HCT116 (cell line): ENCODE results near the gene ARHGAP21. TPM values are rescaled to one million over a fixed set of nuclear protein-coding genes. Genes with fewer than 3 reads are reported as not detected.

Experiments used
- ATAC-seq: fragments of 200-7000 bp; cut with Tn5 transposase; 2 replicates; pipeline ENCODE4 v1.9.1; 2020; ENCODE audit warnings: mild to moderate bottlenecking, moderate library complexity
- BruUV-seq: library from RNA; stranded (reverse); fragments of 400-500 nt; replicated peaks from 2 replicates; lab custom pipeline; 2021; lab: Mats Ljungman, UMichigan
- CTCF ChIA-PET: fragments of 300-600 bp; sonication (Branson Sonifier 250); formaldehyde crosslinking; loops from one replicate; lab custom pipeline; 2021; ENCODE audit warnings: antibody characterized with exemption; lab: Charles Lee
- POLR2A ChIA-PET: fragments of 300-600, 350-600 bp; sonication (Branson Sonifier 250); formaldehyde crosslinking; loops from one replicate; lab custom pipeline; 2021; ENCODE audit warnings: antibody characterized with exemption; lab: Charles Lee
- RAD21 ChIA-PET, 2 experiments: fragments of 300-600 bp; sonication (Branson Sonifier 250); formaldehyde crosslinking; loops; one replicate each; lab custom pipeline; 2023; ENCODE audit warnings: low total read pairs in 2 of 2; ENCODE audit not compliant: uncharacterized antibody in 2 of 2, unreplicated experiment in 2 of 2, low non-redundant PET in 1 of 2; lab: Charles Lee
- DNase-seq: peaks from one replicate; pipeline ENCODE4 v3.0.0-alpha.2; 2010; ENCODE audit warnings: low read depth, low spot score
- H2AFZ ChIP-seq: fragments of 200-600 bp; shearing (Covaris generic), sonication (generic); 2 replicates; pipeline ENCODE4 v1.6.1; 2017; ENCODE audit warnings: low read depth, mixed run types, mixed read lengths, antibody characterized with exemption, low read length; ENCODE audit not compliant: poor library complexity, severe bottlenecking
- H3K27ac ChIP-seq: 2 replicates; pipeline ENCODE4 v1.5.1; 2012; ENCODE audit warnings: low read depth, low read length
- H3K27me3 ChIP-seq: fragments of 200-600 bp; sonication (generic); 2 replicates; pipeline ENCODE4 v1.6.1; 2016; ENCODE audit warnings: mixed run types, low read length, mixed read lengths; ENCODE audit not compliant: insufficient read depth
- H3K36me3 ChIP-seq, 2 experiments: fragments of 200-500 bp in 1 of 2; fragments of 200-600 bp in 1 of 2; sonication (Bioruptor generic) in 1 of 2; sonication (generic) in 1 of 2; 2 replicates each; pipeline versions ENCODE4 v1.5.1 to v1.6.1; 2014 to 2016; ENCODE audit warnings: low read length in 2 of 2, inconsistent platforms in 1 of 2, mixed read lengths in 1 of 2, mixed run types in 1 of 2; ENCODE audit not compliant: insufficient read depth in 2 of 2, control insufficient read depth in 1 of 2
- H3K4me1 ChIP-seq, 2 experiments: fragments of 200-600 bp in 1 of 2; sonication (generic) in 1 of 2; 2 replicates each; pipeline versions ENCODE4 v1.5.1 to v1.6.1; 2012 to 2017; ENCODE audit warnings: low read length in 2 of 2, inconsistent platforms in 1 of 2, mild to moderate bottlenecking in 1 of 2, mixed read lengths in 1 of 2, mixed run types in 1 of 2, moderate library complexity in 1 of 2; ENCODE audit not compliant: insufficient read depth in 2 of 2, control insufficient read depth in 1 of 2
- H3K4me2 ChIP-seq: fragments of 200-600 bp; sonication (generic); 2 replicates; pipeline ENCODE4 v1.6.1; 2017; ENCODE audit warnings: mixed run types, low read length, mixed read lengths
- H3K4me3 ChIP-seq, 2 experiments: fragments of 200-600 bp in 1 of 2; sonication (generic) in 1 of 2; replicated peaks in 1 of 2; 2 replicates each; pipeline ENCODE4 v1.5.1; 2011 to 2016; ENCODE audit warnings: low read length in 2 of 2, control low read depth in 1 of 2, low read depth in 1 of 2, mild to moderate bottlenecking in 1 of 2, mixed read lengths in 1 of 2, mixed run types in 1 of 2
- H3K79me2 ChIP-seq: fragments of 200-600 bp; sonication (generic); 2 replicates; pipeline ENCODE4 v1.6.1; 2017; ENCODE audit warnings: mild to moderate bottlenecking, mixed run types, low read length, moderate library complexity, mixed read lengths; ENCODE audit not compliant: insufficient read depth
- H3K9ac ChIP-seq: fragments of 200-600 bp; sonication (generic); 2 replicates; pipeline ENCODE4 v1.6.1; 2016; ENCODE audit warnings: low read length, mixed read lengths
- H3K9me2 ChIP-seq: fragments of 200-600 bp; sonication (generic), shearing (Covaris generic); 2 replicates; pipeline ENCODE4 v1.6.1; 2017; ENCODE audit warnings: mixed run types, mild to moderate bottlenecking, moderate library complexity; ENCODE audit not compliant: insufficient read depth
- H3K9me3 ChIP-seq, 2 experiments: fragments of 200-500 bp in 1 of 2; fragments of 200-600 bp in 1 of 2; sonication (Bioruptor generic) in 1 of 2; sonication (generic) in 1 of 2; 2 replicates each; pipeline ENCODE4 v1.6.1; 2014 to 2017; ENCODE audit warnings: low read length in 2 of 2, mixed read lengths in 2 of 2, inconsistent platforms in 1 of 2, low read depth in 1 of 2, mild to moderate bottlenecking in 1 of 2, mixed run types in 1 of 2, moderate library complexity in 1 of 2; ENCODE audit not compliant: control insufficient read depth in 1 of 2, insufficient read depth in 1 of 2
- H4K20me1 ChIP-seq: fragments of 200-600 bp; sonication (generic), shearing (Covaris generic); 2 replicates; pipeline ENCODE4 v1.6.1; 2017; ENCODE audit warnings: mixed run types, mild to moderate bottlenecking, moderate library complexity; ENCODE audit not compliant: insufficient read depth
- ATF3 ChIP-seq: IDR thresholded peaks from 2 replicates; pipeline ENCODE4 v1.6.1; 2012
- EGR1 ChIP-seq: IDR thresholded peaks from 2 replicates; pipeline ENCODE4 v1.6.1; 2012; ENCODE audit warnings: low read depth
- ELF1 ChIP-seq: IDR thresholded peaks from 2 replicates; pipeline ENCODE4 v1.6.1; 2012; ENCODE audit warnings: low read depth, borderline replicate concordance
- EZH2 ChIP-seq: fragments of 200-600 bp; sonication (generic); IDR thresholded peaks from 2 replicates; pipeline ENCODE4 v1.6.1; 2017; ENCODE audit warnings: antibody characterized with exemption, mixed run types
- JUND ChIP-seq: IDR thresholded peaks from 2 replicates; pipeline ENCODE4 v1.6.1; 2012
- POLR2A ChIP-seq: IDR thresholded peaks from 2 replicates; pipeline ENCODE4 v1.7.0; 2011; ENCODE audit warnings: borderline replicate concordance; ENCODE audit not compliant: insufficient read depth, insufficient read length; ENCODE audit errors: extremely low read depth
- POLR2AphosphoS5 ChIP-seq: IDR thresholded peaks from 2 replicates; pipeline ENCODE4 v1.6.1; 2011; ENCODE audit warnings: mild to moderate bottlenecking, low read depth, low read length, moderate library complexity
- RAD21 ChIP-seq: IDR thresholded peaks from 2 replicates; pipeline ENCODE4 v1.6.1; 2012; ENCODE audit warnings: low read depth, mild to moderate bottlenecking
- SRF ChIP-seq: IDR thresholded peaks from 2 replicates; pipeline ENCODE4 v1.6.1; 2012; ENCODE audit warnings: low read depth
- YY1 ChIP-seq: IDR thresholded peaks from 2 replicates; pipeline ENCODE4 v1.6.1; 2011; ENCODE audit warnings: low read length, low read depth, moderate library complexity, mild to moderate bottlenecking; ENCODE audit not compliant: insufficient replicate concordance; ENCODE audit errors: extremely low read depth
- ZBTB33 ChIP-seq: IDR thresholded peaks from 2 replicates; pipeline ENCODE4 v1.6.1; 2011; ENCODE audit warnings: mild to moderate bottlenecking, low read length, moderate library complexity; ENCODE audit not compliant: insufficient replicate concordance; ENCODE audit errors: extremely low read depth
- ZFX ChIP-seq: fragments of 450-650 bp; IDR thresholded peaks from 2 replicates; pipeline ENCODE4 v1.6.1; 2017
- ZNF274 ChIP-seq: fragments of 200-500 bp; sonication (Bioruptor generic); IDR thresholded peaks from 2 replicates; pipeline ENCODE4 v1.6.1; 2014; ENCODE audit warnings: mild to moderate bottlenecking, low read depth, low read length, inconsistent platforms
- intact Hi-C: fragments of 100-400 bp; cut with micrococcal nuclease; formaldehyde crosslinking; loops from 2 replicates; pipeline ENCODE4 v1.10.0; 2022
- total RNA-seq: library from RNA; stranded (reverse); gene quantifications from one replicate; pipeline ENCODE4 v1.2.1, GENCODE V29; 2021; ENCODE audit not compliant: unreplicated experiment
- TF ChIP-seq, protein P1 (sequence below): IDR thresholded peaks from 2 replicates; pipeline ENCODE4 v1.6.1; 2012; ENCODE audit warnings: low read depth
- TF ChIP-seq, protein P2 (sequence below): IDR thresholded peaks from 2 replicates; pipeline ENCODE4 v1.6.1; 2012

ARHGAP21 gene
- total RNA-seq, 1 experiment from 2014 or later, result 47.7 TPM

GRCh38 chr10:24720096-24720495 is 3.6 kb downstream of the ARHGAP21 start:
- BruUV-seq, result no TSS peak
- H3K27ac ChIP-seq, result no peak overlapping the region
- ATAC-seq, result no peak

More at GRCh38 chr10:24720096-24720495, 3.6 kb downstream of the ARHGAP21 start:
- no peak for TF ChIP-seq EGR1
- TF ChIP-seq RAD21, result no peak
- TF ChIP-seq SRF, result no peak
- TF ChIP-seq, protein P1, sequence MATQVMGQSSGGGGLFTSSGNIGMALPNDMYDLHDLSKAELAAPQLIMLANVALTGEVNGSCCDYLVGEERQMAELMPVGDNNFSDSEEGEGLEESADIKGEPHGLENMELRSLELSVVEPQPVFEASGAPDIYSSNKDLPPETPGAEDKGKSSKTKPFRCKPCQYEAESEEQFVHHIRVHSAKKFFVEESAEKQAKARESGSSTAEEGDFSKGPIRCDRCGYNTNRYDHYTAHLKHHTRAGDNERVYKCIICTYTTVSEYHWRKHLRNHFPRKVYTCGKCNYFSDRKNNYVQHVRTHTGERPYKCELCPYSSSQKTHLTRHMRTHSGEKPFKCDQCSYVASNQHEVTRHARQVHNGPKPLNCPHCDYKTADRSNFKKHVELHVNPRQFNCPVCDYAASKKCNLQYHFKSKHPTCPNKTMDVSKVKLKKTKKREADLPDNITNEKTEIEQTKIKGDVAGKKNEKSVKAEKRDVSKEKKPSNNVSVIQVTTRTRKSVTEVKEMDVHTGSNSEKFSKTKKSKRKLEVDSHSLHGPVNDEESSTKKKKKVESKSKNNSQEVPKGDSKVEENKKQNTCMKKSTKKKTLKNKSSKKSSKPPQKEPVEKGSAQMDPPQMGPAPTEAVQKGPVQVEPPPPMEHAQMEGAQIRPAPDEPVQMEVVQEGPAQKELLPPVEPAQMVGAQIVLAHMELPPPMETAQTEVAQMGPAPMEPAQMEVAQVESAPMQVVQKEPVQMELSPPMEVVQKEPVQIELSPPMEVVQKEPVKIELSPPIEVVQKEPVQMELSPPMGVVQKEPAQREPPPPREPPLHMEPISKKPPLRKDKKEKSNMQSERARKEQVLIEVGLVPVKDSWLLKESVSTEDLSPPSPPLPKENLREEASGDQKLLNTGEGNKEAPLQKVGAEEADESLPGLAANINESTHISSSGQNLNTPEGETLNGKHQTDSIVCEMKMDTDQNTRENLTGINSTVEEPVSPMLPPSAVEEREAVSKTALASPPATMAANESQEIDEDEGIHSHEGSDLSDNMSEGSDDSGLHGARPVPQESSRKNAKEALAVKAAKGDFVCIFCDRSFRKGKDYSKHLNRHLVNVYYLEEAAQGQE, result no peak
- no peak for TF ChIP-seq YY1
- TF ChIP-seq ATF3, result no peak
- no peak for TF ChIP-seq JUND
- no peak for TF ChIP-seq POLR2AphosphoS5
- TF ChIP-seq ZNF274, result no peak
- TF ChIP-seq ZFX, result no peak
- TF ChIP-seq POLR2A, result no peak
- TF ChIP-seq EZH2, result no peak
- no peak for TF ChIP-seq ELF1
- TF ChIP-seq ZBTB33, result no peak
- TF ChIP-seq, protein P2, sequence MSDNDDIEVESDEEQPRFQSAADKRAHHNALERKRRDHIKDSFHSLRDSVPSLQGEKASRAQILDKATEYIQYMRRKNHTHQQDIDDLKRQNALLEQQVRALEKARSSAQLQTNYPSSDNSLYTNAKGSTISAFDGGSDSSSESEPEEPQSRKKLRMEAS, result no peak
- TF ChIP-seq, all 23 proteins: peak for 0
- no peak overlapping the region for H3K9ac ChIP-seq
- intact Hi-C loops, result no loop called here
- H3K4me1 ChIP-seq, result peaks cover 20 to 35% of the 10 kb centered on the region in 2 experiments
- ChIA-PET RAD21 (no interaction called here), POLR2A (no interaction called here), CTCF (no interaction called here)
- no peak overlapping the region for H3K4me2 ChIP-seq
- no peak overlapping the region for H2AFZ ChIP-seq
- no peaks in the 10 kb centered on the region for H3K9me2 ChIP-seq
- H3K4me3 ChIP-seq, result no peak overlapping the region
- no peaks in the 10 kb centered on the region; a peak in 1 of 4 replicates for H3K36me3 ChIP-seq
- H3K27me3 ChIP-seq, result no peaks in the 10 kb centered on the region
- peaks cover 73% of the 10 kb centered on the region for H3K79me2 ChIP-seq
- DNase-seq, result no peak
- H4K20me1 ChIP-seq, result no peaks in the 10 kb centered on the region
- no peaks in the 10 kb centered on the region for H3K9me3 ChIP-seq
